SH-SY5Y (cell line): ENCODE results near the gene GDPD1.

Experiments
- GATA2 ChIP-seq: IDR thresholded peaks from 2 replicates; pipeline ENCODE4 v1.6.1; 2011; ENCODE audit warnings: mild to moderate bottlenecking, low read depth, low read length
- GATA3 ChIP-seq: IDR thresholded peaks from 2 replicates; pipeline ENCODE4 v1.6.1; 2011; ENCODE audit warnings: low read depth, mild to moderate bottlenecking, low read length, moderate library complexity

DNA sequence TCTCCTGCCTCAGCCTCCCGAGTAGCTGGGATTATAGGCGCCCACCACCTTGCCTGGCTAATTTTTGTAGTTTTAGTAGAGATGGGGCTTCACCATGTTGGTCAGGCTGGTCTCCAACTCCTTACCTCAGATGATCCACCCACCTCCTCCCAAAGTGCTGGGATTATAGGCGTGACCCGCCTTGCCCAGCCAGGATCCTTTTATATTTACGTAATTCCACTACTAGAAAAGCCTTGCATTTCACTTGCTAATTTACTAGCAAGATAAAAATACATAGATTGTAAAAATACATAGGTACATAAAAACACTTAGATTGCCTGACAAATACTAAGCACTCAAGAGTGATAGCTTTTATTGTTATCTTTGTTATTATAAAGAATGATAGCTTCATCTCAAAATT, 47.5 kb downstream of the GDPD1 start:
- no peak for TF ChIP-seq GATA2
- no peak for TF ChIP-seq GATA3
